Measurements from ENCODE around the gene UVRAG. TPM values are rescaled to one million over a fixed set of nuclear protein-coding genes. Genes with fewer than 3 reads are reported as not detected.

Gene UVRAG
- total RNA-seq, 1 experiment from 2014 or later = 31.3 TPM

GRCh38 chr11:75839851-75840250 is 24.8 kb downstream of the UVRAG start:
- H3K4me3 ChIP-seq (ENCODE audit: low read depth, low read length) = no peak overlapping the region
- BruUV-seq (replicated peaks) = no TSS peak
- Mint-ChIP-seq H3K9me3 (ENCODE audit: unreplicated experiment) (no peaks in the 10 kb centered on the region), H3K27me3 (ENCODE audit: insufficient read depth, unreplicated experiment) (no peaks in the 10 kb centered on the region), H3K27ac (ENCODE audit: unreplicated experiment) (no peak overlapping the region), H3K4me1 (ENCODE audit: low read depth, unreplicated experiment) (peaks cover 19% of the 10 kb centered on the region), H3K4me3 (ENCODE audit: unreplicated experiment) (no peak overlapping the region), H3K36me3 (ENCODE audit: insufficient read depth, unreplicated experiment) (no peaks in the 10 kb centered on the region)
- intact Hi-C loops (cut with micrococcal nuclease; ENCODE audit: unreplicated experiment) = no loop called here
- no peak for DNase-seq
- ChIA-PET CTCF (no interaction called here), POLR2A (no interaction called here)
- no peaks in the 10 kb centered on the region for H3K9me3 ChIP-seq
- H3K36me3 ChIP-seq (ENCODE audit: control insufficient read depth, insufficient read depth, low read length) = no peaks in the 10 kb centered on the region
- peaks cover 6% of the 10 kb centered on the region; the same call in 1 of the 2 replicates for H3K4me1 ChIP-seq
- no peaks in the 10 kb centered on the region for H3K27me3 ChIP-seq (replicated peaks; ENCODE audit: control insufficient read depth, insufficient read depth, low read length)
- TF ChIP-seq CTCF (IDR thresholded peaks at IDR 0.05; ENCODE audit: insufficient read depth in 1 of 2, low read depth in 1 of 2, low read length in 1 of 2, severe bottlenecking in 1 of 2, unreplicated experiment in 1 of 2) = no peak

GRCh38 chr11:75840522-75840921 is 25.5 kb downstream of the UVRAG start:
- Histone ChIP-seq H3K36me3 (ENCODE audit: control insufficient read depth, insufficient read depth, low read length) (no peaks in the 10 kb centered on the region), H3K27me3 (replicated peaks; ENCODE audit: control insufficient read depth, insufficient read depth, low read length) (no peaks in the 10 kb centered on the region), H3K9me3 (no peaks in the 10 kb centered on the region; the same call in 1 of the 2 replicates), H3K4me3 (ENCODE audit: low read depth, low read length) (no peak overlapping the region), H3K4me1 (peaks cover 6% of the 10 kb centered on the region; the same call in 1 of the 2 replicates)
- Mint-ChIP-seq H3K36me3 (ENCODE audit: insufficient read depth, unreplicated experiment) (no peaks in the 10 kb centered on the region), H3K27ac (ENCODE audit: unreplicated experiment) (no peak overlapping the region), H3K27me3 (ENCODE audit: insufficient read depth, unreplicated experiment) (no peaks in the 10 kb centered on the region), H3K4me1 (ENCODE audit: low read depth, unreplicated experiment) (peaks cover 19% of the 10 kb centered on the region), H3K9me3 (ENCODE audit: unreplicated experiment) (no peaks in the 10 kb centered on the region), H3K4me3 (ENCODE audit: unreplicated experiment) (no peak overlapping the region)
- intact Hi-C loops (cut with micrococcal nuclease; ENCODE audit: unreplicated experiment) = no loop called here
- TF ChIP-seq CTCF (IDR thresholded peaks at IDR 0.05; ENCODE audit: insufficient read depth in 1 of 2, low read depth in 1 of 2, low read length in 1 of 2, severe bottlenecking in 1 of 2, unreplicated experiment in 1 of 2) = no peak
- POLR2A ChIA-PET = no interaction called here
- DNase-seq = no peak
- CTCF ChIA-PET = no interaction called here
- BruUV-seq (replicated peaks) = no TSS peak

GRCh38 chr11:75841739-75842138 is 26.7 kb downstream of the UVRAG start:
- no peak overlapping the region for H3K4me3 ChIP-seq (ENCODE audit: low read depth, low read length)
- DNase-seq = no peak
- peaks cover 6% of the 10 kb centered on the region; the same call in 1 of the 2 replicates for H3K4me1 ChIP-seq
- no peaks in the 10 kb centered on the region for H3K27me3 ChIP-seq (replicated peaks; ENCODE audit: control insufficient read depth, insufficient read depth, low read length)
- no peak overlapping the region for H3K4me3 Mint-ChIP-seq (ENCODE audit: unreplicated experiment)
- no peaks in the 10 kb centered on the region for H3K36me3 Mint-ChIP-seq (ENCODE audit: insufficient read depth, unreplicated experiment)
- H3K36me3 ChIP-seq (ENCODE audit: control insufficient read depth, insufficient read depth, low read length) = no peaks in the 10 kb centered on the region
- no peak overlapping the region for H3K27ac Mint-ChIP-seq (ENCODE audit: unreplicated experiment)
- H3K27me3 Mint-ChIP-seq (ENCODE audit: insufficient read depth, unreplicated experiment) = no peaks in the 10 kb centered on the region
- TF ChIP-seq CTCF (IDR thresholded peaks at IDR 0.05; ENCODE audit: insufficient read depth in 1 of 2, low read depth in 1 of 2, low read length in 1 of 2, severe bottlenecking in 1 of 2, unreplicated experiment in 1 of 2) = no peak
- ChIA-PET POLR2A (no interaction called here), CTCF (interaction anchor here (0.6 kb wide), 1 partner anchor 23 kb away, joined by 5 read pairs; no protein-coding TSS in a partner anchor)
- no peaks in the 10 kb centered on the region for H3K9me3 Mint-ChIP-seq (ENCODE audit: unreplicated experiment)
- BruUV-seq (replicated peaks) = no TSS peak
- peaks cover 19% of the 10 kb centered on the region for H3K4me1 Mint-ChIP-seq (ENCODE audit: low read depth, unreplicated experiment)
- peaks cover 2% of the 10 kb centered on the region; the same call in 1 of the 2 replicates for H3K9me3 ChIP-seq
- intact Hi-C loops (cut with micrococcal nuclease; ENCODE audit: unreplicated experiment) = no loop called here

Data from Caco-2 (cell line).